Measurements from ENCODE around the gene RPL28. TPM values are rescaled to one million over a fixed set of nuclear protein-coding genes. Genes with fewer than 3 reads are reported as not detected.
"Not testable (repeated sequence)": the region's sequence is repeated elsewhere in the genome, so short reads cannot be mapped to it uniquely, and the experiment has no call there.

RPL28 gene
- total and polyA plus RNA-seq, 2 of the 13 experiments (the other 11 are each of a cell fraction or from before 2014, with no cell fraction given) = 105 to 420 TPM

DNA sequence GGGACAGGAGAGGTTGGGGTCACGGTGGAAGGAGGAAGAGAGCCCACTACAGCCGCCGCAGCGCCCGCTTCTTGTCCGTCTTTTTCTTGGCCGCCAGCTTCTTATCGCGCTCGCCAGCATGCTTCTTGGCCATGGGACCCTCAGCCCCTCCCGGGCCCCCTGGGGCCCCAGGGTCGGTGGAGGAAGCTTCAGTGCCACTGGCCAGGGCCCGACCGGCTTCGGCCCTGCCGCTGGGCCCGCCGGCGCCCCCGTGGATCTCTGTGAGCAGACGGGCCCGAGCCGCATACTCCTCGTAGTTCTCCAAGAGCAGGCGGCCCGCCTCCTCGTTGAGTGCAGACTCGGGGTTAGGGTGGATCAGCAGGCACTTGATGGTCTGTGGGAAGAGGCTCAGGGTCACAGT, 15.7 kb downstream of the RPL28 start:
- H3K9ac ChIP-seq (ENCODE audit: insufficient read depth, low read depth, low read length); BruUV-seq (replicated peaks); H3K4me2 ChIP-seq (ENCODE audit: low read depth, low read length); H3K4me3 ChIP-seq (replicated peaks in 1 of 3; ENCODE audit: insufficient read depth in 1 of 3, low read depth in 2 of 3, low read length in 3 of 3); DNase-seq (ENCODE audit: low spot score); H3K9me3 ChIP-seq (ENCODE audit: low read length); POLR2A ChIA-PET; ATAC-seq; FAIRE-seq; H3K27ac ChIP-seq (ENCODE audit: extremely low read length, insufficient read depth, low read length); H4K20me1 ChIP-seq (ENCODE audit: insufficient read depth, low read length); H2AFZ ChIP-seq (ENCODE audit: low read length); intact Hi-C loops (cut with micrococcal nuclease; ENCODE audit: unreplicated experiment); H3K27me3 ChIP-seq (ENCODE audit: control insufficient read depth in 1 of 2, insufficient read depth in 2 of 2, low read length in 2 of 2); in situ Hi-C loops (cut with HindIII; ENCODE audit: extremely low pct_ligation_motif_present, low pct_unique_long_range_greater_than_20kb); CTCF ChIA-PET (ENCODE audit: low intra/inter-chr PET ratio, low total read pairs): not testable (repeated sequence)
- H3K79me2 ChIP-seq (ENCODE audit: insufficient read depth, low read length) = peaks cover 10% of the 10 kb centered on the region
- peaks cover 9 to 26% of the 10 kb centered on the region in 2 experiments; a peak in 4 of 5 replicates for H3K36me3 ChIP-seq (replicated peaks in 1 of 2; ENCODE audit: control insufficient read depth in 1 of 2, insufficient read depth in 2 of 2, low read length in 2 of 2)
- TF ChIP-seq AGO2 (optimal IDR thresholded peaks at IDR 0.05; ENCODE audit: low read depth, low read length) (peak; percentile 39), RBFOX2 (IDR thresholded peaks at IDR 0.05; ENCODE audit: low read depth, low read length) (0 out of 2 replicates have a peak, but pooled peaks have one; percentile 43)
- WGBS (ENCODE audit: low lambda C conversion rate) = 96% methylated on average over 14 of the region's 28 CpGs
- peaks cover 11% of the 10 kb centered on the region for H3K4me1 ChIP-seq (ENCODE audit: insufficient read depth, low read length)

DNA sequence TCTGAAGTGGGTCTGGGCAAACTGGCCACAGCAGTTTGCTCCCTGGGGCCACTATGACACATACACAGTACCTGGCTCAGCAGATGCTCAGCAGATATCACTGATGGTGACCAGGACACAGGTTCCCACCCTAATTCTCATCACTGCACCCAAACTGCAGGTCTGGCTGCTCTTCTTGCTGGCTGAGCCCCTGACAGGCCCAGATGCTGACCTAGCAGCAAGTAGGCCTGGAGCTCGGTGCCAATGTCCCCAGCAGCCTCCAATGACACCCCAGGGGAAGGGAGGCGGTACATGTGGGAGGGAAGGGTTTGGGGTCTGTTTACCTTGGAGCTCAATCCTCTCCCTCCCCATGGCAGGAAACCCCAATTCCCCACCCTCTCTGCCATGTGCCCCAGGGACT, 16.8 kb downstream of the RPL28 start:
- ChIA-PET POLR2A (no interaction called here), CTCF (ENCODE audit: low intra/inter-chr PET ratio, low total read pairs) (no interaction called here)
- FAIRE-seq (no peak), ATAC-seq (no peak), DNase-seq (ENCODE audit: low spot score) (no peak)
- 89% methylated on average over 1 of the region's 2 CpGs for WGBS (ENCODE audit: low lambda C conversion rate)
- Histone ChIP-seq H3K79me2 (ENCODE audit: insufficient read depth, low read length) (peaks cover 16% of the 10 kb centered on the region), H3K4me2 (ENCODE audit: low read depth, low read length) (no peak overlapping the region), H3K9me3 (ENCODE audit: low read length) (no peaks in the 10 kb centered on the region), H3K4me1 (ENCODE audit: insufficient read depth, low read length) (peaks cover 16% of the 10 kb centered on the region), H3K27me3 (ENCODE audit: control insufficient read depth in 1 of 2, insufficient read depth in 2 of 2, low read length in 2 of 2) (no peaks in the 10 kb centered on the region), H3K9ac (ENCODE audit: insufficient read depth, low read depth, low read length) (no peak overlapping the region), H2AFZ (ENCODE audit: low read length) (no peak overlapping the region), H3K4me3 (replicated peaks in 1 of 3; ENCODE audit: insufficient read depth in 1 of 3, low read depth in 2 of 3, low read length in 3 of 3) (no peak overlapping the region), H4K20me1 (ENCODE audit: insufficient read depth, low read length) (no peaks in the 10 kb centered on the region), H3K36me3 (replicated peaks in 1 of 2; ENCODE audit: control insufficient read depth in 1 of 2, insufficient read depth in 2 of 2, low read length in 2 of 2) (peaks cover 9 to 26% of the 10 kb centered on the region in 2 experiments; a peak in 4 of 5 replicates), H3K27ac (ENCODE audit: extremely low read length, insufficient read depth, low read length) (no peak overlapping the region)
- BruUV-seq (replicated peaks) = no TSS peak
- intact Hi-C loops (cut with micrococcal nuclease; ENCODE audit: unreplicated experiment) = no loop called here
- in situ Hi-C loops (cut with HindIII; ENCODE audit: extremely low pct_ligation_motif_present, low pct_unique_long_range_greater_than_20kb) = no loop called here
- TF ChIP-seq ZNF460 (CRISPR knock-in tag; IDR thresholded peaks at IDR 0.05; ENCODE audit: borderline replicate concordance) (no peak), RBFOX2 (IDR thresholded peaks at IDR 0.05; ENCODE audit: low read depth, low read length) (0 out of 2 replicates have a peak, but pooled peaks have one; percentile 24)

Data from HepG2 (cell line).